ENCODE data around the gene PDGFB.

The PDGFB gene

GRCh38 chr22:39244496-39245129 lies at the start of gene PDGFB:
Gene PDGFB, minus strand, starts transcription at chr22:39244982. Its CDS starts 1,019 bp downstream, at chr22:39243963.
- DNase-seq, result no peak

DNA sequence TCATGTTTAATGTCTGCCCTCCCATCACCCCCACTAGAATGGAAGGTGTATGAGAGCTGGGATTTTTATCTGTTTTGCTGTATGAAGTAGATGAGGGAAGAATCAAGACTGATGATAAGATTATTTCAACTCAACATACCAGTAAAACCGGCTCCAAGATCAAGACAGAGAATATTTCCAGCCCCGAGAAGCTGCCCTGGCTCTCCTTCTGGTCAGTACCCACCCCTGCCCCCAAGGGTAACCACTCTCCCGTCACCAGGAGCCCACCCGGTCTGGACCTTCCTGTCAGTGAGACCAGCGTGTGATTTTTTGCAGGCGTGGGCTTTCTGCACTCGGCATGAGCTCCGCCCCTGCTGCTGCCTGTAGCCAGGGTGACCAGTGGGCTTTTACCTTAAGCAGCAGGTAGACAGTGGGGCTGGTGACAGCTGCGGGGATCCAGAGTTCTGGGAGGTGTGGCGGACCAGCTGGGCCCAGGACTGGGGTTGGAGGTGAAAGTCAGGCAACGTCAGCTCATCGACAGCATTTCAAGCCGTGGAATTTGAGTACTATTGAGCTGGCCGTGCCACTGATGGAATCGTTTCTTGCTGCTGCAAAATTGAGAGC lies 49.1 kb upstream of the PDGFB start:
- DNase-seq, result no peak

DNA sequence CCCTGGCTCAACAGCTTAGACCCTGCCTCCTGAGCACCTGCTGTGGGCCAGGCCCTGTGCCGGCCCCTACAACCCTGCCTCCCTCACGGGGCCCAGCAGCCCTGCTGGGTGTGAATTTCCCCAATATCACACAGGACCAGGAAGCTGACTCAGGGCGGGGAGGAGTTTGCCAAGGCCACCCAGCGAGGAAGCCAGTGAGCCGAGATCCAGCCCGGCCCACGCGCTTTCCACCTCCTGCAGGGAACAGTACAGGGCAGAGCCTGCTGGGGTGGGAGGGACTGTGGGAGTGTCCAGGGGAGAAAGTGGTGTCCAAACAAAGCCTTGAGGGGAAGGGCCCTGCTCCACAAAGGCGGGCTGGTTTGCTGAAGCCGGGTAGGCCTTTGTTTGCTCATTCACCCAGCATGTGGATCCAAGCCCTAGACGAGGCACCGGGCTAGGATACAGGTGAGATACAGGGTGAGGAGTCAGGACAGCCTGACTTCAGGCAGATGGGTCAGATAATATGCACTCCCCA lies 47.8 kb upstream of the PDGFB start:
- no peak for DNase-seq

- DNase-seq, result no peak
Measured at GRCh38 chr22:39292031-39292462, 47.3 kb upstream of the PDGFB start.

DNA sequence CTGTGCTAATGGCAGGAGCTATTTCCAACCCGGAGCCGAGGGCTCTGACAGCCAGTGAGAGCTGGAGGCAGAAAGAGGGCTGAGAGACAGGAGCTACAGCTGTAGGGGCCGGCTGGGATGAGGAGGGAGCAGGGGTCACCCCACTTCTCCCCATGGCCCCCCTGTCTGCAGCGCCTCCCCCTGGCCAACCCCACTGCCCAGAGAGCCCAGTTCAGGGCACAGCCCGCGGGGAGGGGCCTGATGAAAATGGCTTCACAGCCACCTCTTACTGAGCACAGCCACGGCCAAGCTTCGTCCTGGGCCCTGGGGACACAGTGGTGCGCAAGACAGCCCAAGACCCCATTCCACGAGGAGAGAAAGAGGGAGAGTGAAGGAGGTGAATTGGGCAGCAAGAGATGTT lies 46.7 kb upstream of the PDGFB start:
- no peak for DNase-seq

- DNase-seq, result no peak
Measured at GRCh38 chr22:39290724-39291161, 46.0 kb upstream of the PDGFB start.

DNA sequence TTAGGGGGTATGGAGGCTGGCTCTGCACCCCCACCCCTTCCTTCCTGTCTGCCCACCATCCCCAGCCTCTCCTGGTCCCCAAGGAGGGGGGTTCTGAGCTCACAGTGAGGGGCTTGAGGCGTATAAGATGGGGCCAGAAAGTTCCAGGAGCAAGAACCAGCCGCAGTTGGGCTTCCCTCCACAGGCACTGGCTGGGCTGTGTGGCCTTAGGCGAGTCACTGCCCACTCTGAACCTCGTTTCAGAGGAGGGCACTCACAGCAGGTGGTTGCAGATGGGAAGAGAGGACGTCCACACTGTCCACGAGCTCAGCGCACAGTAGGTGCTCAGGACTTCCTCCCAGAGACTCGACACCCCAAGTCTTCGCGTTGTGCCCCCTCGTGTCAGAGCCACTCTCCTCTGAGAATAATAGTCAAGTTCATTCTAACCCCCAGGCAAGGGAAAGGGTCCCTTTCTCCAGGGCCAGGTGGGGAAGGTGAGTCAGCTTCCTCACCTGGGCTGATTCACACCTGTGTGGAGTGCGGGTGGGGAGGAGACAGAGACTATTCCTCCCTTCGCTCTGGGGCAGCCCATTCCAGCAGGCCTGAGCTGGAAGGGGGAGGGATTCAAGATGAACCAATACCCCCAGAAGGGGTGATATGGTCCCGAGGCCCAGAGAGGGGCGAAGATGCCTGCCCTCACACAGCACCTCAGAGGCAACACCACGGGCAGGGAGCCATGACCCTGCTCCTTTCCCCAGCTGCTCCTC lies 45.4 kb upstream of the PDGFB start:
- DNase-seq, result no peak

DNA sequence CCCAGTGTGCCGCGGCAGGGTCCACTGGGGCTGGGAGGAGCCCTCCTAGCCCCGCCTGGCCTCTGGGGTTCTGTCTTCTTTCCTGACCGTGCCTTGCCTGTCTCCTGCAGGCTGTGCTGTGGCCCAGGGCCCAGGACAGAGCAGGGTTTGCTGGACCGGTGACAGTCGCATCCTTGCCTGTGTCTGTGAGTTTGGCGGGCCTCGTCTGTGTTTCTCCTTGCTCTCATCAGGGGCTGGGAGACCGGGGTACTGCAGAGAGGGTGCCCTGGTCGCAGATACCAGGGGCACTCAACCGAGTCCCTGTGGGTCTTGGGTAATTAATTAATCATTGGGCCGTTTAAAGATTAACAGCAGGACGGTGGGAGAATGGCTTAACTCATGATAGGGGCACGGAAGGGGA lies 44.8 kb upstream of the PDGFB start:
- DNase-seq, result no peak

DNA sequence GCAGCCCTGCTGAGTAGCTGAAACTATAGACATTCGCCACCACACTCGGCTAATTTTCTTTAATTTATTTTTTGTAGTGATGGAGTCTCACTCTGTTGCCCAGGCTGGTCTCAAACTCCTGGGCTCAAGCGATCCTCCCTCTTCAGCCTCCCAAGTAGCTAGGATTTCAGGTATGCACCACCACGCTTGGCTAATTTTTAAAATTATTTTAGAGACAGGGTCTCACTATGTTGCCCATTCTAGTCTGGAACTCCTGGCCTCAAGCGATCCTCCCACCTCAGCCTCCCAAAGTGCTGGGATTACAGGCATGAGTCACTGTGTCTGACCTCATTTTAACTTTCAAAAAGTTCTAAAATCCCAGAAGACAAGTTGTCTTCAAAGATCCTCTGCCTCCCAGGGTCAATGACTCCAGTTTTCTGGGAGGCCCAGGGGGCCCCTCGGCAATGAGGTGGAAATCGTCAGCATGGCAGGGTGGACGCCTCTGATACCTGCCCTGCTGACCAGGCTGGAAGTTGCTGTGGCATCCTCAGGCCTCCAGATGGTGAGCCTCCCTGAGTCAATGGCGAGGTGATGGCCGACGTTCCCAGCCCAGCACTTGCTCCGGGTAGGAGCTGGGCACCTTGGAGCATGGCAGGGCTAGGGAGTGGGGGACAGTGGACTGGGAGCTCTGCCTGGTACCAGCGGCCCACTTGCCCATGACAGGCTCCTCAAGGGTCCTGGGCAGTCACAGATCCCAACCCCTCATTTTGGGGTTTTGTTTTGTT lies 43.5 kb upstream of the PDGFB start:
- DNase-seq, result no peak

DNA sequence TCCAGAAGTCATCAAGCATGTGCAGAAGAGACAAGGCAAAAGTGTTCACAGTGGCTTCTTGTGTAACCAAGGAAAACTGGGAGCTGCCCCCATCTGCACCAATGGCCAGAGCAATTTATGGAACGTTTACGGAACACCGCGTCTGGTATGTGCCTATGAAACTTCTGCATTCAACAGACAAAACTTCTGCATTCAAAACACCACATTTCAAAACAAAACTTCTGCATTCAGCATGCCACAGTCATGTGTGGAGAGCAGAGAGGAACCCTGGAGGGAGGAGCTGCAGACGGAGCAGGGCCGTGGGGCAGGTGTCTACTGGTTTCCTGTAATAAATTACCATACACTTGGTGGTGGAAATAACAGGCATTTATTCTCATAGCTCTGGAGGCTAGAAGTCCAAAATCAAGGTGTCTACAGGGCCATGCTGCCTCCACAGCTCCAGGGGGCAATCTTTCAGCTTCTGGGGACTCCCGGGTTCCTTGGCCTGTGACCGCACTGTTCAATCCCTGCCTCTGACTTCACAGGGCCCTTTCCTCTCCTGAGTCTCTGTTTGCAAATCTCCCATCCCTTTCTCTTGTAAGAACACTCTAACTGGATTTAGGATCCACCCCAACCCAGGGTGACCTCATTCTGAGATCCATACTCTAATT lies 42.4 kb upstream of the PDGFB start:
- DNase-seq, result no peak

DNA sequence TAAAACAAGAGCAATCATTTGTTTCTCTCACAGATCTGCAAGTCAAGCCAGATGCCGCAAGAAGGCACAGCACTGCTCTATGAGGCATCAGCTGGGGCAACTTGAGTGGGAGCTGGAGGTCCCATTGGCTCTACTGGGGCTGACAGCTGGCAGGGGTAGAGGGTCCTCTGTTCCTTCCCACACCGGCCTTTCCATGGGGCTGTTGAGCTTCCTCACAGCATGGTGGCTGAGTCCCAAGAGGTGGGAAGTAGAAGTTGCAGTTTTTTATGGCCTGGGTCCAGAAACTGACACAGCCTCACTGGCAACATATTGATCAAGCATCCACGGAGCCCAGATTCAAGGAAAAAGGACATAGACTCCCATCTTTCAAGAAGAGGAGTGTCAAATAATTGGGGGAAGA lies 40.2 kb upstream of the PDGFB start:
- DNase-seq, result no peak

GRCh38 chr22:39284142-39284980 lies 39.6 kb upstream of the PDGFB start:
- no peak for DNase-seq

- no peak for DNase-seq
Measured at GRCh38 chr22:39283322-39284141, 38.8 kb upstream of the PDGFB start.

DNA sequence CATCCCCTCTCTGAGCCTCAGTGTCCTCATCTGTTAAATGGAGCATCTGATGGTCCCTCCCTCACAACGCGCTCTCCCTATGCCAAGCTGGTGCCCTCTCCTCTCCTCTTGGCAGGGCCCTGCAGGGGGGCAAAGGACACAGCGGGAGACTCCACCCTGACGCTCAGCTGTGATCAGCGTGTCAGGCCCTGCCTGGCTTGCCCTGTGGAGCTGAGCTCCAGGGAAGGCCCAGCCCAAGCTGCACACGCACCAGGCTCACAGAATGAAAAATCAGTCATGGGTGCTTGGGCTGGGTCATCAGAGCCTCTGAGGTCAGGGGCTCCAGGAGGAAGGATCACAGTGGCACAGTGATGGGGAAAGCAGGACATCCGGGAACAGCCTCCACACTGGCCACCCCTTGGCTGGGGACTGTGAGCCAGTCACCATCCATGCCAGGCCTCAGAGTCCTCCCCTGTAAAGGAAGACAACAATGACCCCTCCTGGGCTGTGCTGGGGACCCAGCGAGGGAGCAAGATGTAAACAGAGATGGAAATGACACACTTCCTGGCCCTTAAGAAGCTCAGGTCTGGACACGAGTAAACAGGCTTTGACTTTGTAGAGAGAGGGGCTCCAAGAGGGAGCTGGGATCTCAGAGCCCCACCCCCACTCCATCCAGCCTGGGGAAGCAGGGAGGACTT lies 38.0 kb upstream of the PDGFB start:
- DNase-seq, result no peak

- no peak for DNase-seq
Measured at GRCh38 chr22:39281126-39281525, 36.3 kb upstream of the PDGFB start.

DNA sequence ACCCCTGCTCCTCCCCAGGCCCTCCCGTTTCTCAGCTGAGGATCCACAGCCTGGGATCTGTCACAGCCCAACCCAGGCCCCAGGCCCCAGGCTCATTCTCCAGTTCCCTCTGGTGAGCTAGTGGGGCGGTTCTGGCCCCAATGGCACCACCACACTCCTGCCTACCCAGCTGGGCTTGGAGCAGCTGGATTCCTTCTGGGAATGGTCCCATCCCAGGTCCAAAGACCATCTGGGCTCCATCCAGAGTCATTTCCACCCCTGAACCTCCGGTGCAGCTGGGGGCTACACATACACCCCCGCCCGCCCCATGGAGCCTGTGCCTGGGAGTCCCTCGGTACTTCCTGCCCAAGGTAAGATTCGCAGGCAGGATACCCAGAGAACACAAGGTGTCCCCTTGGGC lies 35.5 kb upstream of the PDGFB start:
- no peak for DNase-seq

DNA sequence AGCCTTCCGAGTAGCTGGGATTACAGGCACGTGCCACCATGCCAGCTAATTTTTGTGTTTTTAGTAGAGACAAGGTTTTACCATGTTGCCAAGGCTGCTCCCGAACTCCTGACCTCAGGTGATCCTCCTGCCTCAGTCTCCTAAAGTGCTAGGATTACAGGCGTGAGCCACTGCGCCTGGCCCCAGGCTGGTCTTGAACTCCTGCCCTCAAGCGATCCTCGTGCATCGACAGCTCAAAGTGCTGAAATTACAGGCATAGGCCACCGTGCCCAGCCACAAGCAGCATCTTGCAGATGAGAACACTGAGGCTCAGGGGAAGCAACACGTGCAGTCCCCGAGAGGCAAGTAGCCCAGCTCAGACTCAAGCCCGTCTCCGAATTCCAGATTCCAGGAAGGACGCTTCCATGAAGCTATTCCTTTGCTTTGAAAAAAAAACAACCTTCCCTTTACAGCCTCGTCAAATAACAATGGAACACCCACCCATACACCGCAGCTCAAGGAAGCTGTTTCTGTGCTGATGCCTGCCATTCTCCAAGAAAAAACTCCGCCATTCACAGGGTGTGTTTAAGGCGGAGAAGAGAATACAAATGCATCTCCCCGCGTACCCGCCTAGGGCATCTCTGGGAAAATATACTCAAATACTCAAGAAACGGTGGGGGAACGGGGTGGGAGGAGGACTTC lies 34.5 kb upstream of the PDGFB start:
- no peak for DNase-seq

DNA sequence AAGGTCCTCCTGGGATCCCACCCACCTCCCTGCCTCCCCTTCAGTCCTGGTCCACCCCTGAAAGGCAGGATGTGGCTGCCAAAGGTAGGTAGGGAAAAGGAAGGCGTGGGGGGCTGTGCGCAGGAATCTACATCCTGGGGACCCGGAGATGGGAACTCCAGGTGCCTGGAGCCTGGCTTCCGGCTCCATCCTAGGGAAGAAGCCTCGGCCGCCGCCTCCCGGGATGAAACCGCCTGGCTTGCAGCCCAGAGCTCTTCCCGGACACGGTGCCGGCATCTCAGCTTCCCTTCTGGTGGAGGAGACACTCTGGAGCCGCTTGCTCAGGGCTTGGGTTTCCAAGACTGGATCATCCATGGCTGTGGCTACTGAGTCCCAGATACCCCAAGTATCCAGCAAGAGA lies 33.3 kb upstream of the PDGFB start:
- DNase-seq, result no peak

- no peak for DNase-seq
Measured at GRCh38 chr22:39277142-39277607, 32.4 kb upstream of the PDGFB start.
